GM19240 (cell line): ENCODE measurements around the gene MAGI3.

Experiments
- DNase-seq: peaks from one replicate; pipeline ENCODE4 v3.0.0; 2011; ENCODE audit warnings: low spot score; ENCODE audit not compliant: insufficient read length

MAGI3 gene

GRCh38 chr1:113653741-113654140 lies 263.4 kb downstream of the MAGI3 start:
- no peak for DNase-seq

DNA sequence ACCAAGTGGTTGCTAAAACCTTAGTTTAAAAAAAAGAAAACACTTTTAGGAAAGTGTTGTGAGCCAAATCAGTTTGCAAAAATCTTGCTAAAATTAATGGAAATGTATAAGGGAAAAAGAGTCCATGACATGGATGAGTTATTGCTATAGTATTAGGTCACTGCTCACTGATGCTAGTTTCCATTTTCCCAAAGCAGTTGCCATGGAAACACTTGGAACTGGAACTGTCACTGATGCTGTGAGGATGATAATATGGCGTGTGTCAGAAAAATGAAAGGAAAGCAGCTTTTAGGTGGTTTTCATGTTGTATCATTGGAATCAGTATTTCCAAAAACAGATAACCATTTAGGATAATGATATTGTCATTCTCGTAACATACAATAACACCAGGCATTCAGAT lies 264.6 kb downstream of the MAGI3 start:
- DNase-seq: no peak

DNA sequence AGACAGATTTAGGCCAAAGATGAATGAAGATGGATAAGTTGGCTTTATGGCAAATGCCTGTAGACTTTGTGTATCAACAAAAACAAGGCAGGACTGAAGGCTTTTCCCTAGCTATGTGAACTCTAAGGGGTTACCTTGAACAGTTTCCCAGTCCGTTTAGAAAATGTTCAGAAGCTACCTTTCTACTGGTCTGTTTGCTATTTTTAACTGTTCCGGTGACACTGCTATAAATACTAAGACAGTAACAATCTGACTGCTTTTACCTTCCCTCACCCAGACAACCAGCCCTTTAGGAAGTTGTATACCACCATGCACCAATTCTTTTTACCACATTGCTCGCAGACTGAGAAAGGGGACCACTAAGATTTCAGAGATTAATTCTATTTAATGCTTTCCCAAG lies 266.8 kb downstream of the MAGI3 start:
- no peak for DNase-seq

DNA sequence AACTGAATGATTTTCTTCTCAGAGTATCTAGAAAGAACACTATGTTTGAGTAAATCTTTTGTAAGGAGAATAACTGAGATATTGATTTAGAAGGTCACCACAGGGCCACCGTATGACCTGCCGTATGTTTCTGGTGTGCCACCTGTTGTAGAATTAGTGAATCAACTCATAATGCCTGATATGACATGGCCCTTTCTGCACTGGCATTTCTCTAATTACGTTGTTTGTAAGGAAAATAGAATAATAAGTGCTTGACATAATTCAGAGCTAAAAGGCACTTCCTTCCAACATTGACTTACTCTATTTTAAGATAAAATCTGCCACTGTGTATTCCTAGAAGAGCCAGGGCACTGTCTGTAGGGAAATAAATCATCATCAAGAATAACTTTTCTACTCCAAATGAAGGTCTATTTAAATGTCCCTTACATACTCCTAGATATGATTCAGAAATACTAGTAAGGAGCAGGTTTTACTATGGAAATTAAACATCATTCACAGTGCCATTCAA lies 267.3 kb downstream of the MAGI3 start:
- no peak for DNase-seq

- no peak for DNase-seq
Measured at GRCh38 chr1:113659035-113659434, 268.7 kb downstream of the MAGI3 start.

GRCh38 chr1:113659556-113659955 lies 269.2 kb downstream of the MAGI3 start:
- no peak for DNase-seq

GRCh38 chr1:113660088-113660487 lies 269.8 kb downstream of the MAGI3 start:
- DNase-seq: no peak

- DNase-seq: no peak
Measured at GRCh38 chr1:113662101-113662500, 271.8 kb downstream of the MAGI3 start.

- no peak for DNase-seq
Measured at GRCh38 chr1:113663165-113663951, 273.0 kb downstream of the MAGI3 start.

- no peak for DNase-seq
Measured at GRCh38 chr1:113665071-113665470, 274.8 kb downstream of the MAGI3 start.

- no peak for DNase-seq
Measured at GRCh38 chr1:113666126-113666525, 275.8 kb downstream of the MAGI3 start.

DNA sequence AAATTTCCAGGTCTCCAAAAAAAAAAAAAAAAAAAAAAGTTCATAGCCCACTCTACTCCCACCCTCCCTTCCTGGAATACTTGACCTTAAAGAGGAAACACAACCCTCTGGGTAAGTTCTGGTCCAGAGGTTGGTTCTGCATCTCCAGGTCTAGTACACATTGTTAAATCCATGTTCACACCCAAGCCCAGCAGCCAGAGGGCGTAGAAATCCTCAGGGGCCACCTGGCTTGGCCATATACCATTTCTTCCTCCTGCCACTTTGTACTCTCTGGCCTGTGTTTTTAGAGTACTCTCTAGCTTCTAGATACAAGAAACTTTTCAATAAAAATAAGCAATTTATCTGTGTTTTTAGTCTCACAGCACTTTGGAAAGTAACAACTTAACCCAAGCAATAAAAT lies 279.7 kb downstream of the MAGI3 start:
- DNase-seq: no peak

DNA sequence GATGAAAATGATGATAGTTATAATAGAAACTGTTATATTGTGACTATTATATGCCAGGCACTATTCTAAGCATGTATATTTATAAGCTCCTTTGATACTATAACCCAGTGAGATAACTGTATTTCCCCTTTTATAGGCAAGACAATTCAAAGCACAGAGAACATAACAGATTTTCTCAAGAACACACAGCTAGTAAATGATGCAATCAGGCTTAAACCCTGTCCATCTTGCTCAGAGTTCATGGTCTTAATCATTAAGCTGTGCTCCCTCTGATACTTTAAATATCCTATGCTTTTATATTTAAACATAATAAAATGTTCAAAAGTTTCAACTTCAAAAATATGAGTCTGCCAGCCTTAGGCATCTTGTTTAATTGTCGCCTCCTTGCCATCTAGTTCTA lies 280.3 kb downstream of the MAGI3 start:
- no peak for DNase-seq

DNA sequence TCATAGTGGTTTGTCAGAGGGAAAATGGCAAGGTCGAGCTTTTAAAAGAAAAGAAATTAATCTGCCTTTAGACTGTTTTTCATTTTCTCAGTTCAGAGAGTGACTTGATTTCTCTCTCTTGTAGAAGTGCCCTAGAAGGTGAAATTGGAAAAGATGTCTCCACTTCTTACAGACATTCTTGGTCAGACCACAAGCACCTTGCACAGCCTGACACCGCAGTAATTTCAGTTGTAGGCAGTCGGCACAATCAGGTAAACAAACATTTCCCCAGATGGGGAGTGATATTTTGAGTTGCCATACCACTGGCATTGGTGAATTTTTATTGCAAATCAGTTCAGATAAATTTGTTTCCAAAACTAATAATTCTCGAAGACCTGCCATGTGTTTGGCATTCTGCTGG lies 282.2 kb downstream of the MAGI3 start:
- DNase-seq: no peak

- no peak for DNase-seq
Measured at GRCh38 chr1:113674591-113674990, 284.3 kb downstream of the MAGI3 start.

- no peak for DNase-seq
Measured at GRCh38 chr1:113675302-113675701, 285.0 kb downstream of the MAGI3 start.

DNA sequence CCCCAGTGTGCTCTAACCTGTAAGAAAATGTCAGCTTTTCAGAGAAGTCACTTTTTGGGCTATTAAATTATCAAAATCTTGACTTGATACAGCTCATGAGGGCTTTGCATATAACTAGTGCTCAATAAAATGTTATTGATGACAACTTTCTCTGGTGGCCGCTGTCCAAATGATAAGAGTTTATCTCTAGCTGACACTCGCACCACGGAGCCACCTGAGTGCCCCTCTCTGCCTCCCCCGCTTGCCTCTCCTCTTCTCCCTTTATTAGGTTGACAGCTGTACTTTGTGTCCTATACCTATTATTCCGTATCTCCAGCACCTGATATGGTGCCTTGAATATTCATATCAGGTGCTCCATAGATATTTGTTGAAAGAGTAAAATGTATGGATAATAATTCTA lies 286.2 kb downstream of the MAGI3 start:
- no peak for DNase-seq

DNA sequence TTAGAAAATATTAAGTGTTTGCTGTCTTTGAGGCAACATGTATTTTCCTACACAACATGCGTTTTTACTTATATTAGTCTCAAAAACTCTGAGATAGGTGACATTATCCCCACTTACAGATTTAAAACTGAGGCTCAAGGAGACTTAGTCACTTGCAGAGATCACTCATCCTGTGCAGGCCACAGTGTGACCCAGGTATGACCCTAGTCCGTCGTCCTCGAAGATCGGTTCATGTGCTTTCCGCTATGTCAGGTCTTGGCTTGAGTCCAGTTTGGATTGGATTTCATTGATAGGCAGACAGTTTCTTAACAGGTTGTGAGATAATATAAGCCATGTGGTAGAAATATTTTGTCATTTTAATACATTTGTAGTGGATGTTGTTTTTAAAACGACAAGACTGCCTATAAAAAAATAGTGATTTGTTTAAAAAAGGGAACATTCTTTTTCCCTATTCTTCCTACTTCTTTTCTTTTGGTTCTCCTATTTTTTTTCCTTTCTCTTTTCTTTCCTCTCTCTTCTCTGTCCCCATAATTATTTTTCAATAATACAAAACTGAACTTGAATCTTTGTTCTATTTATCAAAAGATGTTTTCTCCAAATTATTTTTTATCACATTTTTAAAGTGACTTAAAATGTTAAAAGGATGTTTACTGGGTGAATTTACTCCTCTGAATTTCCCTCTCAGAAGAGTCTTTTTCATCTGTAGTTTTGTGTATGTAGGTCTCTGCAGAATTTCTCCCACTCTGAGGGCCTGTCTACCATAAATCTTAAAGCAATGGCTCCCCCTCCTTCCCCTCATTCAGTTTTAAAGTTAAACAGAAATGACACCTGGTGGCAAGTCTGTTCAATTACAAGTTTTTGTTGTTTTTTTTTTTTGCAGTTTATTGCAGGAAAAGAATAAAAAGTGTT lies 287.2 kb downstream of the MAGI3 start:
- peak; percentile 10 for DNase-seq

DNA sequence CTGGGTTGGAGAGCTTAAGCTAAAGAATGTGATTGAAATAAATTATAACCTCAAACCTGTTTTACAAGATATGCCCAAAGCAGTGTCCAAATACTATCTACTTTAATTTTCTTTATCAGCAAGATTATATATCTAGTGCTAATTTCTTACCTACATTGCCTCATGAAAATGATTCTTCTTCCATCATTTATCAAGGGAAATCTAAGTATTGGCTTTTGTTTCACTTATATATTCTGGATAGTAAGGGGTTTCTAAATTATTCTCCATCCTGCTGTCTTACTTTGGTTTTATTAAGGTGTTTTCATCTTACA lies 287.8 kb downstream of the MAGI3 start:
- DNase-seq: no peak

DNA sequence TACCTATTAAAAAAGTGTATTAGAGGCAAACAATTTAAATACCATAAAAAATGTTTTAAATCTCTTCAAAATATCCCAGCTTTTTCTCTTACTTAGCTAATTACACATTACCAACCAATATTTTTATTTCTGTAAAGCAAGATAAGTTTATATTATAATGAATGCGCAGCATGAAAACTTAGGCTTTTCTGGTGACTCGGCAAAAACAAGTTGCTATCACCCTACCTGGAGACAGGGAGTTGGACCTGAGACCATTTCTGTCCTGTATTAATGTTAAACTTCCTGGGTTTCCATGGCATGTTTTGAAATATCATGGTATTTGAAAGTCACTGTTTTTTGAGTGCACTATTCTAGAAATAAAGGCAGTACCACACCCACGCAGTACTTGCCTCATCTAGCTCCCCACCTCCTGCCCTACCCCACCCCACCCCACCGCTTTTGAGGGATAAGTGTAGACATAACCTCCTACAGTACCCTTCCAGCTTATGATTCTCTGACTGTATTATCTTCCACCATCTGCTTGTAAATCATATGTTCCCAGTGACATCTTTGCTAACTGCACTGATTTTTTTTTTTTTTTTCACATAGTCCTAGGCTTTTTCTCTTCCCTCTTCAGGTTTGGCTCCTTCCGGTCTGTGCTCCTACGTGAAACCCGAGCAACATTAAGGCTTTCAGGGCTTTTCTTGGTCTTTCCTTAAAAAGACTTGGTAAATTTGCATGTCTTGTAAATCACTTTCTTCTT lies 291.5 kb downstream of the MAGI3 start:
- DNase-seq: no peak

DNA sequence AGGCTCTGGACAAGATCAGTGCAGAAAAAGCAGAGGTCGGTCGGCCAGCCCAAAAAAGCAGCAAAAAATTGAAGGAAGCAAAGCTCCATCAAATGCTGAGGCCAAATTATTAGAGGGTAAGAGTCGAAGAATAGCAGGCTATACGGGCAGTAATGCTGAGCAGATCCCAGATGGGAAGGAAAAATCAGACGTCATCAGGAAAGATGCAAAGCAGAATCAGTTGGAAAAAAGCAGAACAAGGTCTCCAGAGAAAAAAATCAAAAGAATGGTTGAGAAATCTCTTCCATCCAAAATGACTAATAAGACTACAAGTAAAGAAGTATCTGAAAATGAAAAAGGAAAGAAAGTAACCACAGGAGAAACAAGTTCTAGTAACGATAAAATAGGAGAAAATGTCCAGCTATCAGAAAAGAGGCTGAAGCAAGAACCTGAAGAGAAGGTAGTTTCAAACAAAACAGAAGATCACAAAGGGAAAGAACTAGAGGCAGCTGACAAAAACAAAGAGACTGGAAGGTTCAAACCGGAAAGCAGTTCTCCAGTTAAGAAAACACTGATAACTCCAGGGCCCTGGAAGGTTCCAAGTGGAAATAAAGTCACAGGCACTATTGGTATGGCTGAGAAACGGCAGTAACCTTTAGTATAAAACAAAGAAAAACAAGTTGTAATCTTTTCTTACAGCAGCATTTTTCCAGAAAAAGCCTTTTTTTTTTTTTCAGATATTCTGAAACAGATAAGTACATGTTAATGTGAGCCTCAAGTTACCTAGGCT lies 293.3 kb downstream of the MAGI3 start:
- no peak for DNase-seq
